ENCODE measurements around the gene GRWD1.

Gene GRWD1

GRCh38 chr19:48415395-48415794 lies 30.4 kb upstream of the GRWD1 start:
- no peak for TF ChIP-seq CTCF (IDR thresholded peaks at IDR 0.05; ENCODE audit: low read depth, low read length)
- H3K4me3 ChIP-seq (replicated peaks in 1 of 2; ENCODE audit: low read depth in 2 of 2, low read length in 2 of 2) = no peak overlapping the region
- DNase-seq (ENCODE audit: low read depth in 2 of 2) = peak; percentile 58 to 61

- TF ChIP-seq CTCF (IDR thresholded peaks at IDR 0.05; ENCODE audit: low read depth, low read length) = no peak
- DNase-seq (ENCODE audit: low read depth in 2 of 2) = no peak
- H3K4me3 ChIP-seq (replicated peaks in 1 of 2; ENCODE audit: low read depth in 2 of 2, low read length in 2 of 2) = no peak overlapping the region
These were observed 30.0 kb upstream of the GRWD1 start for GRCh38 chr19:48415806-48416221.

- DNase-seq (ENCODE audit: low read depth in 2 of 2) = no peak
- H3K4me3 ChIP-seq (replicated peaks in 1 of 2; ENCODE audit: low read depth in 2 of 2, low read length in 2 of 2) = no peak overlapping the region
- no peak for TF ChIP-seq CTCF (IDR thresholded peaks at IDR 0.05; ENCODE audit: low read depth, low read length)
These were observed 28.4 kb upstream of the GRWD1 start for GRCh38 chr19:48417421-48417820.

GRCh38 chr19:48418317-48419064 lies 27.3 kb upstream of the GRWD1 start:
- H3K4me3 ChIP-seq (replicated peaks in 1 of 2; ENCODE audit: low read depth in 2 of 2, low read length in 2 of 2) = no peak overlapping the region
- no peak for TF ChIP-seq CTCF (IDR thresholded peaks at IDR 0.05; ENCODE audit: low read depth, low read length)
- no peak for DNase-seq (ENCODE audit: low read depth in 2 of 2)

- DNase-seq (ENCODE audit: low read depth in 2 of 2) = peak; percentile 36 to 39
- H3K4me3 ChIP-seq (replicated peaks in 1 of 2; ENCODE audit: low read depth in 2 of 2, low read length in 2 of 2) = no peak overlapping the region
- TF ChIP-seq CTCF (IDR thresholded peaks at IDR 0.05; ENCODE audit: low read depth, low read length) = no peak
These were observed 26.4 kb upstream of the GRWD1 start for GRCh38 chr19:48419158-48419920.

- H3K4me3 ChIP-seq (replicated peaks in 1 of 2; ENCODE audit: low read depth in 2 of 2, low read length in 2 of 2) = no peak overlapping the region
- no peak for DNase-seq (ENCODE audit: low read depth in 2 of 2)
- no peak for TF ChIP-seq CTCF (IDR thresholded peaks at IDR 0.05; ENCODE audit: low read depth, low read length)
These were observed 24.2 kb upstream of the GRWD1 start for GRCh38 chr19:48421548-48421947.

Data from cardiac fibroblast (primary cell).